IPS-18c (cell line): ENCODE data around the gene OLFM1.
"Not testable (repeated sequence)": the region's sequence is repeated elsewhere in the genome, so short reads cannot be mapped to it uniquely, and the experiment has no call there.

ENCODE experiments used
- H3K4me3 ChIP-seq: 2 replicates; pipeline ENCODE4 v1.7.0; 2013; ENCODE audit warnings: low read depth, mild to moderate bottlenecking, low read length, moderate library complexity; ENCODE audit not compliant: insufficient read depth
- H3K9me3 ChIP-seq: one replicate; pipeline ENCODE4 v1.6.1; 2013; ENCODE audit warnings: mild to moderate bottlenecking, low read length, moderate library complexity; ENCODE audit not compliant: control insufficient read depth, insufficient read depth

Gene OLFM1

DNA sequence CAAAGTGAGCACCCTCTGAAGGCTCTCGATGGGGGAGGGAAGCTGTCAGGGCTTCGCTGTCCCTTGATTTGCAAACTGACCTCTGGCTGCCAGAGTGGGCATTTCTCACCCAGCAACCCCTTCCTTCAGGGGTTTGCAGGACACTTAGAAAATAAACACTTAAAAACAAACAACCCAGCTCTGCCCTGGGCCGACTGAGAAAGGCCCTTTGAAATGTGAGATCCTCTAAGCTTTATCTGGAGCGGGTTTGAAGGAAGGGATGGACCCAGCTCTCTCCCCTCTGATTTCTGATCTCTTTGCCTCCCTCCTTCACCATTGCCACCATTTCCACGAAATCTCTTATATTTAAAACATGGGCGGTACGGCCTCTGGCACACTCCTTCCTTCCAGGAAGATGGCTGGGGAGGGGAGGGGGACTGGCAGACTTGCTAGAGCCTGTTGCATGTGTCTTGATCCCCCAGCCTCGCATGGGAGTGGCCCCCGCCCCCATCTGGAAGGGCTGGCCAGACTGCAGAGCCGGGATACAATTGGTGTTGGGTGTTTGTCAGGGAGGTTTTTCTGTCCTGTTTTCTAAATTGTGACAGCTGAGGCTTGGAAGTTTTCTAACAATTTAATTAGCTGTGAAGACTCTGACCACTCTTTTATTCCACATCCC lies 20.2 kb downstream of the OLFM1 start:
- Histone ChIP-seq H3K4me3 (no peak overlapping the region), H3K9me3 (no peaks in the 10 kb centered on the region)

DNA sequence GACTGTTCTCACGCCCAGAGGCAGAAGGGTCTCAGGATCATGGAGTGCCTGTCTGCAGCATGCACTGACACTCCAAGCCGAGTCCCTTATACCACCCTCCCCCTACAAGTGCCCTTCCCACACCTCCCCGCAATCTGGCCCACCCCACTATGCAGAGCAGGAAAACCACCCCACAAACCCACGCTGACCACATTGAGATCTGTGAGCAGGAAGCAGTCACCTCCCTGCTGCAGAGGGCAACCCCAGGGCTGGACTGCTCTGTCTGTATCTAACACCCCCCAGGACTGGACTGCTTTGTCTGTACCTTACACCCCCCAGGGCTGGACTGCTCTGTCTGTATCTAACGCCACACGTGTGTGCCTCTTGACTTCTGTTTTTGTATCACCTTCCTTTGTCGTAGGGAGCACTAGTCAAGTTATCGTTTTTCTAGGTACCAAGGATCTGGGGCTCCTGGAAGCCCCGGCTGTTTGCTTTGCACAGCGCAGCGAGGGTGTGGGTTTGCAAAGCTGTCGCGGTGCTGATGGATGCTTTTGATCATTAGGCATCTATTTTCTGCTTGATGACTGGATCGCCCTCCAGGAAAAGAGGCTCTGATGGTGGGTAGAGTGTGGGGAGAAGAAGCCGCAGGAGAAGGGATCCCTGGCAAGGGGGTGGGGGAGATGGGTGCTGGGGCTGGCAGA lies 21.5 kb downstream of the OLFM1 start:
- H3K4me3 ChIP-seq = no peak overlapping the region

GRCh38 chr9:135109650-135110049 lies 22.2 kb downstream of the OLFM1 start:
- Histone ChIP-seq H3K9me3 (no peaks in the 10 kb centered on the region), H3K4me3 (no peak overlapping the region)

More for the DNA sequence above, 21.5 kb downstream of the OLFM1 start:
- no peaks in the 10 kb centered on the region for H3K9me3 ChIP-seq

DNA sequence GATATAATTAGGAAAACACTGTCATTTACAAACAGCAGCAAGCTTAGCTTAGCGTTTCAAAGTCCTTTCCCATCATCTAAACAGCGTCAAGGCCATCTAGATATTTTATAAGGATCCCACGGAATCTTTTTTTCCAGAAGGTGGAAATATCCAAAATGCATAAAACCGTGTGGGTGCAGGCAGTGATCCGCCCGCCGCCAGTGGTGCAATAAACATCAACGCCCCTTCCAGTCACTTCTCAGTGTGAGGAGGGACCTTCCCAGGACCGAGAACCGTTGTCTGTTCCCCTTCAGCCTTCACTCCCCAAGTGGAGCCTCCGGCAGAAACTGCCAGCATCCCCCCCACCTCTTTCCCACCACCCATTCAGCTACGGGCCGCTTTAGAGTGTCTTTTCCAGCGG lies 22.9 kb downstream of the OLFM1 start:
- no peaks in the 10 kb centered on the region for H3K9me3 ChIP-seq
- no peak overlapping the region for H3K4me3 ChIP-seq

GRCh38 chr9:135111600-135111999 lies 24.1 kb downstream of the OLFM1 start:
- not testable (repeated sequence) for H3K9me3 ChIP-seq

GRCh38 chr9:135116371-135116770 lies 28.9 kb downstream of the OLFM1 start:
- no peaks in the 10 kb centered on the region for H3K9me3 ChIP-seq
- no peak overlapping the region for H3K4me3 ChIP-seq

More at GRCh38 chr9:135111600-135111999, 24.1 kb downstream of the OLFM1 start:
- not testable (repeated sequence) for H3K4me3 ChIP-seq

DNA sequence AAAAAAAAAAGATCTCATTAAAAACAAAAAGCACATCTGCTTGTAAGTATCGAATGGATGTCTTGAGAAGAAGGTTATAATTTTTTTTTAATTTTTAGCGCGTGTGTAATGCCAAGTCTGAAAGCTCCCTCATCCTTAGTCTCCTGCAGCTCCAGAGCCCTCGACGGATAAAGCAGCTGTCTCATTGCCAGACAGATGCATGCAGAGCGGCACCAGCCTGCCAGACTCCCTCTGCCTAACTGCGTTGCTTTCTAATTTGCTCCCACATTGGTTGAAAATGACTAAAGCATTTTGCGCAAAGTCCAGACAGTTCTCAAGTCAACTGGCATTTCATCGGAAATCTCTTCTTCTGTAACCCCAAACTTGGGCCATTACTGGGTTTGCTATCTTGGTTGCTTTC lies 29.4 kb downstream of the OLFM1 start:
- Histone ChIP-seq H3K9me3 (no peaks in the 10 kb centered on the region), H3K4me3 (no peak overlapping the region)

- no peak overlapping the region for H3K4me3 ChIP-seq
- H3K9me3 ChIP-seq = no peaks in the 10 kb centered on the region
These were observed 29.8 kb downstream of the OLFM1 start for GRCh38 chr9:135117281-135117680.

- Histone ChIP-seq H3K9me3 (no peaks in the 10 kb centered on the region), H3K4me3 (no peak overlapping the region)
These were observed 32.1 kb downstream of the OLFM1 start for GRCh38 chr9:135119496-135120064.

DNA sequence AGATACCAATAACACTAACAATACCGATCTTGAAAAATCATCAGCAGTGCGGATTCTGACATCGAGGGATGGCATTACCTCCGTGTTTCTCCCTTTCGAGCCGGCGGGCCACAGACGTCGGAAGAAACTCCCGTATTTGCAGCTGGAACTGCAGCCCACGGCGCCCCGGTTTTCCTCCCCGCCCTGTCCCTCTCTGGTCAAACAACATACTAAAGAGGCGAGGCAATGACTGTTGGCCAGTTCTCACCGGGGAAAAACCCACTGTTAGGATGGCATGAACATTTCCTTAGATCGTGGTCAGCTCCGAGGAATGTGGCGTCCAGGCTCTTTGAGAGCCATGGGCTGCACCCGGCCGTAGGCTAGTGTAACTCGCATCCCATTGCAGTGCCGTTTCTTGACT lies 32.8 kb downstream of the OLFM1 start:
- Histone ChIP-seq H3K4me3 (no peak overlapping the region), H3K9me3 (no peaks in the 10 kb centered on the region)

DNA sequence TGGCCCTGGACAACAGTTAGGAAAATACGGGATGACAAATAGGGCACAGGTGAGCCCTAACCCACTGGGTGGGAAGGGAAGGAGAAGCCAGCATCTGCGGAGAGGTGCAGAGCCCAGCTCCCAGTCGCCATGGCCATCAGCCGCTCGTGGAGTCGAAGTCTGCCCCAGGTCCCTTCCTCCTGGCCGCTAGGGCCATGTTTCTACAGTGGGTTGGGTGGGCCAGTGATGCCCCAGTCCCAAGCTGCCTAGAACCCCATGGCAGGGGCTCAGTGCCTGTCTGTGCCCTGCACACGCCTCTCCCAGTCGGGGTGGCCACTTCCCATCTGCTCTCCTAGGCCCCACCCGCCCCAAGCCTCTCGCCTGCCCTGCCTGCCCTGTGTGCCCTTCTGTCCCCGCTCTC lies 34.8 kb downstream of the OLFM1 start:
- H3K9me3 ChIP-seq = no peaks in the 10 kb centered on the region
- no peak overlapping the region for H3K4me3 ChIP-seq

GRCh38 chr9:135123126-135123772 lies 35.8 kb downstream of the OLFM1 start:
- no peak overlapping the region for H3K4me3 ChIP-seq
- H3K9me3 ChIP-seq = no peaks in the 10 kb centered on the region

DNA sequence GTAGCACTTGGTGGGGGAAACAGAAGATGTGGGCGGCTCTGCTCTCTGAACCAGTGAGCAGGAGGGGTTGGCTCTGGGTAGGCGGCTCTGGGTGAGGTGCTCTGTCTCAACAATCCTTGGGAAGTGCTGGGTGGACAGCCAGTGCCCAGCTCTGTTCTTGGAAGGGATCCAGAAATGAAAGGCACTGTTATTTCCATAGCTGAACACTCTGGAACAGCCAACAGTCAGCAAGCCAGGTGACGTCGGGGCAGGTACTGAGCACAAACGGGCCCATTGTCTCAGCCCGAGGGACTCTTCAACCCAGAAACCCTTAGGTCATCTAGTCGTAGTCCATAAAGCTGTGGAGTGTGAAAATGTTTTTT lies 36.3 kb downstream of the OLFM1 start:
- no peak overlapping the region for H3K4me3 ChIP-seq
- no peaks in the 10 kb centered on the region for H3K9me3 ChIP-seq

DNA sequence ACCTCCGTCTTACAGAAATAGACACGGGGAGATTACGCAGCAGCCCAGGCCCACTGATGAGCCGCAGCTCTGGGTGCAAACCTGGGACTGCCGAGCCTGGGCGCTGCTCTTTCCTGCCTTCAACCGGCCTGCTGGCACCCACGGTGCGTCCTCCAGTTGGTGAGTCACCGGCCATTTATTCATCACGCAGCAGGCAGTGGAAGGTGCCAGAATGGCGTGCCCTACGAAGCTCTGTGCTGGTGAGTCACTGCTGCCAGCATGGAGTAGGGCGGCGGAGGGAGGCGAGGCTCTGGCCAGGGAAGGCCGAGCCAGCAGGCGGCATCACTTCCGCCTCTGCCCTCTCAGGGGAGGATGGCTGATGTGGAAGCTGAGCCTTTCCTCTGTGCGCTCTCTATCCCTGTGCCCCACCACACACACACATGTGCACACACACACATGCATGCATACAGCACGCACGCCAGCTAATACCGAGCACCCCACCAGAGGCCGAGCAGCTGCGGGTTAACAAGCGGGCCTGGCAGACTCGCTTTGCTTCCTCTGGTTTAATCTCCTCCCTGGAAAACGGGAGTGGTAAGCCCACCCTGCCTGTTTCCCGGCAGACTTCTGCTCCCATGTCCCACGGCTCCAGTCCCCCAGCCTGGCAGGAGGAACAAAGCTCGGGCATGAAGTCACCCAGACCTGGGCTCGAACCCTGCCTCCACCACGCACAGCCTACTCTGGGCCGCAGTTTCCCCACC lies 39.2 kb downstream of the OLFM1 start:
- no peak overlapping the region for H3K4me3 ChIP-seq
- H3K9me3 ChIP-seq = no peaks in the 10 kb centered on the region

DNA sequence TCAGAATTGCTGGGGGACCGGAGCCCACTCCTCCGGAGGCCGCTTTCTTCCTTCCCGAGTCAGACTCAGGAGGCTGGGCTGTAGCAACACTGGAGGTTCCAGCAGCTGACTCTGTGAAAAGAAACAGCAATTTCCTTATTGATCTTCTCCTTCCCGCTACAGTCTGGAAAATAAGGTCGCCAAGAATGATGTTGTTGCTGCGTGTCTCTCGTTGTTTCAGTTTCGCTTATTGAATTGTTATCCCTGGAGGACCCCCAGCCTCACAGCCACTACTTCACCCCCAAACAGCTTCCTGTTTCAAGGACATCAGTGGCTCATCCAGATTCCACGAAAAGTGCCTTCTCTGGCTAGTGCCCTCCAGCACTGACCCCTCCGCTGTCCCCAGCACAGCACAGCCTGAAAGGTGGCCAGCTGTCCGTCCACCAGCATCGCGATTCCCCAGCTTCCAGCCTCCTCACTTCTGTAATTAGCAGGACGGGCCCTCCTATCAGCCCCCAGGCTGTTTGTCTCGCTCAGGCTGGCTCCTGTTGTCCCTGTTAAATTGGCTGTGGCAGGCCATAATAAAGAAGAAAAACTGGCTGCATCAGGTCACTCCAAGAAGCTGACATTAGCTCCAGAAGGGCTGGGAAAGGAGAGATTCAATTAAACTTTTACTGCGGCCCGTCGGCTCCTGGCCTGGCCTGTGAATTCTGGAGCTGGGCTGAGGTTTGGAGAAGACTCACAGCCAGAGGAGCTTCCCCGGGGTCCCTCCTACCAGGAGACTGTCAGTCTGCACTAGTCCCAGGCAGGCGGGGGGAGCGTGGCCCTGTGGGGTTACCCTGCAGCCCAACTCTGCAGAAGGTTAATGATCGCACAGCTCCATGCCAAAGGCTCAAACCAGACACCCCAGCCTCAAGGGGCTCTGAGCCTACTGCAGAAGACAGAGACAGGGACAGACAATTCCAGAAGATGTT lies 40.5 kb downstream of the OLFM1 start:
- no peak overlapping the region for H3K4me3 ChIP-seq
- no peaks in the 10 kb centered on the region for H3K9me3 ChIP-seq

GRCh38 chr9:135129137-135129695 lies 41.7 kb downstream of the OLFM1 start:
- H3K4me3 ChIP-seq = no peak overlapping the region
- H3K9me3 ChIP-seq = no peaks in the 10 kb centered on the region
